HCT116 (cell line): ENCODE results near the gene PPM1J. TPM values are rescaled to one million over a fixed set of nuclear protein-coding genes. Genes with fewer than 3 reads are reported as not detected.
"Not testable (repeated sequence)": the region's sequence is repeated elsewhere in the genome, so short reads cannot be mapped to it uniquely, and the experiment has no call there.

ENCODE experiments used
- ATAC-seq: fragments of 200-7000 bp; cut with Tn5 transposase; 2 replicates; pipeline ENCODE4 v1.9.1; 2020; ENCODE audit warnings: mild to moderate bottlenecking, moderate library complexity
- BruUV-seq: library from RNA; stranded (reverse); fragments of 400-500 nt; replicated peaks from 2 replicates; lab custom pipeline; 2021; lab: Mats Ljungman, UMichigan
- CTCF ChIA-PET: fragments of 300-600 bp; sonication (Branson Sonifier 250); formaldehyde crosslinking; loops from one replicate; lab custom pipeline; 2021; ENCODE audit warnings: antibody characterized with exemption; lab: Charles Lee
- POLR2A ChIA-PET: fragments of 300-600, 350-600 bp; sonication (Branson Sonifier 250); formaldehyde crosslinking; loops from one replicate; lab custom pipeline; 2021; ENCODE audit warnings: antibody characterized with exemption; lab: Charles Lee
- RAD21 ChIA-PET, 2 experiments: fragments of 300-600 bp; sonication (Branson Sonifier 250); formaldehyde crosslinking; loops; one replicate each; lab custom pipeline; 2023; ENCODE audit warnings: low total read pairs in 2 of 2; ENCODE audit not compliant: uncharacterized antibody in 2 of 2, unreplicated experiment in 2 of 2, low non-redundant PET in 1 of 2; lab: Charles Lee
- DNase-seq: peaks from one replicate; pipeline ENCODE4 v3.0.0-alpha.2; 2010; ENCODE audit warnings: low read depth, low spot score
- H2AFZ ChIP-seq: fragments of 200-600 bp; shearing (Covaris generic), sonication (generic); 2 replicates; pipeline ENCODE4 v1.6.1; 2017; ENCODE audit warnings: low read depth, mixed run types, mixed read lengths, antibody characterized with exemption, low read length; ENCODE audit not compliant: poor library complexity, severe bottlenecking
- H3K27ac ChIP-seq: 2 replicates; pipeline ENCODE4 v1.5.1; 2012; ENCODE audit warnings: low read depth, low read length
- H3K27me3 ChIP-seq: fragments of 200-600 bp; sonication (generic); 2 replicates; pipeline ENCODE4 v1.6.1; 2016; ENCODE audit warnings: mixed run types, low read length, mixed read lengths; ENCODE audit not compliant: insufficient read depth
- H3K36me3 ChIP-seq, 2 experiments: fragments of 200-500 bp in 1 of 2; fragments of 200-600 bp in 1 of 2; sonication (Bioruptor generic) in 1 of 2; sonication (generic) in 1 of 2; 2 replicates each; pipeline versions ENCODE4 v1.5.1 to v1.6.1; 2014 to 2016; ENCODE audit warnings: low read length in 2 of 2, inconsistent platforms in 1 of 2, mixed read lengths in 1 of 2, mixed run types in 1 of 2; ENCODE audit not compliant: insufficient read depth in 2 of 2, control insufficient read depth in 1 of 2
- H3K4me1 ChIP-seq, 2 experiments: fragments of 200-600 bp in 1 of 2; sonication (generic) in 1 of 2; 2 replicates each; pipeline versions ENCODE4 v1.5.1 to v1.6.1; 2012 to 2017; ENCODE audit warnings: low read length in 2 of 2, inconsistent platforms in 1 of 2, mild to moderate bottlenecking in 1 of 2, mixed read lengths in 1 of 2, mixed run types in 1 of 2, moderate library complexity in 1 of 2; ENCODE audit not compliant: insufficient read depth in 2 of 2, control insufficient read depth in 1 of 2
- H3K4me2 ChIP-seq: fragments of 200-600 bp; sonication (generic); 2 replicates; pipeline ENCODE4 v1.6.1; 2017; ENCODE audit warnings: mixed run types, low read length, mixed read lengths
- H3K4me3 ChIP-seq, 2 experiments: fragments of 200-600 bp in 1 of 2; sonication (generic) in 1 of 2; replicated peaks in 1 of 2; 2 replicates each; pipeline ENCODE4 v1.5.1; 2011 to 2016; ENCODE audit warnings: low read length in 2 of 2, control low read depth in 1 of 2, low read depth in 1 of 2, mild to moderate bottlenecking in 1 of 2, mixed read lengths in 1 of 2, mixed run types in 1 of 2
- H3K79me2 ChIP-seq: fragments of 200-600 bp; sonication (generic); 2 replicates; pipeline ENCODE4 v1.6.1; 2017; ENCODE audit warnings: mild to moderate bottlenecking, mixed run types, low read length, moderate library complexity, mixed read lengths; ENCODE audit not compliant: insufficient read depth
- H3K9ac ChIP-seq: fragments of 200-600 bp; sonication (generic); 2 replicates; pipeline ENCODE4 v1.6.1; 2016; ENCODE audit warnings: low read length, mixed read lengths
- H3K9me2 ChIP-seq: fragments of 200-600 bp; sonication (generic), shearing (Covaris generic); 2 replicates; pipeline ENCODE4 v1.6.1; 2017; ENCODE audit warnings: mixed run types, mild to moderate bottlenecking, moderate library complexity; ENCODE audit not compliant: insufficient read depth
- H3K9me3 ChIP-seq, 2 experiments: fragments of 200-500 bp in 1 of 2; fragments of 200-600 bp in 1 of 2; sonication (Bioruptor generic) in 1 of 2; sonication (generic) in 1 of 2; 2 replicates each; pipeline ENCODE4 v1.6.1; 2014 to 2017; ENCODE audit warnings: low read length in 2 of 2, mixed read lengths in 2 of 2, inconsistent platforms in 1 of 2, low read depth in 1 of 2, mild to moderate bottlenecking in 1 of 2, mixed run types in 1 of 2, moderate library complexity in 1 of 2; ENCODE audit not compliant: control insufficient read depth in 1 of 2, insufficient read depth in 1 of 2
- H4K20me1 ChIP-seq: fragments of 200-600 bp; sonication (generic), shearing (Covaris generic); 2 replicates; pipeline ENCODE4 v1.6.1; 2017; ENCODE audit warnings: mixed run types, mild to moderate bottlenecking, moderate library complexity; ENCODE audit not compliant: insufficient read depth
- RAD21 ChIP-seq: IDR thresholded peaks from 2 replicates; pipeline ENCODE4 v1.6.1; 2012; ENCODE audit warnings: low read depth, mild to moderate bottlenecking
- intact Hi-C: fragments of 100-400 bp; cut with micrococcal nuclease; formaldehyde crosslinking; loops from 2 replicates; pipeline ENCODE4 v1.10.0; 2022
- total RNA-seq: library from RNA; stranded (reverse); gene quantifications from one replicate; pipeline ENCODE4 v1.2.1, GENCODE V29; 2021; ENCODE audit not compliant: unreplicated experiment
- TF ChIP-seq, protein P1 (sequence below), 3 experiments: fragments of 200-600 bp in 1 of 3; sonication (generic) in 1 of 3; IDR thresholded peaks in 2 of 3; conservative IDR thresholded peaks in 1 of 3; 2 replicates each; pipeline ENCODE4 v1.5.1; 2012 to 2017; ENCODE audit warnings: low read depth in 2 of 3, low read length in 2 of 3, antibody characterized with exemption in 1 of 3, borderline replicate concordance in 1 of 3, control low read depth in 1 of 3, mild to moderate bottlenecking in 1 of 3, mixed read lengths in 1 of 3, mixed run types in 1 of 3, moderate library complexity in 1 of 3; ENCODE audit not compliant: insufficient read depth in 1 of 3
- TF ChIP-seq, protein P2 (sequence below): IDR thresholded peaks from 2 replicates; pipeline ENCODE4 v1.6.1; 2012

PPM1J gene
- total RNA-seq, 1 experiment from 2014 or later = 7.5 TPM

DNA sequence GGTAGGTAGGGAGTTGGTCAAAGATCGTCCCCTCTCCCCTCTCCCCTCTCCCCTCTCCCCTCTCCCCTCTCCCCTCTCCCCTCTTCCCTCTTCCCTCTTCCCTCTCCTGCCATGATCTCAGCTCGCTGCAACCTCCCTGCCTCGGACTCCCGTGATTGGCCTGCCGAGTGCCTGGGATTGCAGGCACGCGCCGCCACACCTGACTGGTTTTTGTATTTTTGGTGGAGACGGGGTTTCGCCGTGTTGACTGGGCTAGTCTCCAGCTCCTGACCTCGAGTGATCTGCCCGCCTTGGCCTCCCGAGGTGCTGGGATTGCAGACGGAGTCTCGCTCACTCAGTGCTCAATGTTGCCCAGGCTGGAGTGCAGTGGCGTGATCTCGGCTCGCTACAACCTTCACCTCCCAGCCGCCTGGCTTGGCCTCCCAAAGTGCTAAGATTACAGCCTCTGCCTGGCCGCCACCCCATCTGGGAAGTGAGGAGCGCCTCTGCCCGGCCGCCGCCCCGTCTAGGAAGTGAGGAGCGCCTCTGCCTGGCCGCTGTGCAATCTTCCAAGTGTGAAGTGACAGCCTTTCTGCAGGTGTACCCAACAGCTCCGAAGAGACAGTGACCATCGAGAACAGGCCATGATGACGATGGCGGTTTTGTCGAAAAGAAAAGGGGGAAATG lies 13.3 kb upstream of the PPM1J start:
- CTCF ChIA-PET = not testable (repeated sequence)

DNA sequence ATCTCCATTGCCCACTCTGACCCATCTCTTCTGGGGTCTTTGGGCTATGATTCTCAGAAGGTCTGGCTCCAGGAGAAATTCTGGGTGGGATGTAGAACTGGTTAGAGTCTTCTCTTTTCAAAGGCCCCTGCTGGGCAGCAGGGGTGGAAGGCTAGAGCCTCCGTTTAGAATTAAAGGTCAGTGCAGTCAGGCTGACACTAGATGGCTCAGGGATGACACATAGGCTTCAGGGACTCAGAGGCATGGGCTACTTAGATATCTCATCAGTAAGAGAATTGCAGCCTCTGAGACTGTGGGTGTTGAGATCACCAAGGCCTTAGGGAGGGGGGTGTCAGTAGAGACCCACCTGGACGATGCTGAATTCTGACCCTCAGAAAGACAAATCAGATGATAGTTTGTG lies 12.6 kb upstream of the PPM1J start:
- no peak overlapping the region for H3K4me3 ChIP-seq
- H3K27me3 ChIP-seq = no peaks in the 10 kb centered on the region
- no peak overlapping the region for H3K27ac ChIP-seq
- no peak overlapping the region for H3K4me2 ChIP-seq
- TF ChIP-seq, protein P1, sequence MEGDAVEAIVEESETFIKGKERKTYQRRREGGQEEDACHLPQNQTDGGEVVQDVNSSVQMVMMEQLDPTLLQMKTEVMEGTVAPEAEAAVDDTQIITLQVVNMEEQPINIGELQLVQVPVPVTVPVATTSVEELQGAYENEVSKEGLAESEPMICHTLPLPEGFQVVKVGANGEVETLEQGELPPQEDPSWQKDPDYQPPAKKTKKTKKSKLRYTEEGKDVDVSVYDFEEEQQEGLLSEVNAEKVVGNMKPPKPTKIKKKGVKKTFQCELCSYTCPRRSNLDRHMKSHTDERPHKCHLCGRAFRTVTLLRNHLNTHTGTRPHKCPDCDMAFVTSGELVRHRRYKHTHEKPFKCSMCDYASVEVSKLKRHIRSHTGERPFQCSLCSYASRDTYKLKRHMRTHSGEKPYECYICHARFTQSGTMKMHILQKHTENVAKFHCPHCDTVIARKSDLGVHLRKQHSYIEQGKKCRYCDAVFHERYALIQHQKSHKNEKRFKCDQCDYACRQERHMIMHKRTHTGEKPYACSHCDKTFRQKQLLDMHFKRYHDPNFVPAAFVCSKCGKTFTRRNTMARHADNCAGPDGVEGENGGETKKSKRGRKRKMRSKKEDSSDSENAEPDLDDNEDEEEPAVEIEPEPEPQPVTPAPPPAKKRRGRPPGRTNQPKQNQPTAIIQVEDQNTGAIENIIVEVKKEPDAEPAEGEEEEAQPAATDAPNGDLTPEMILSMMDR (IDR thresholded peaks at IDR 0.05 in 2 of 3, conservative IDR thresholded peaks at IDR 0.05 in 1 of 3; ENCODE audit: borderline replicate concordance in 1 of 3, insufficient read depth in 1 of 3, low read depth in 2 of 3, low read length in 2 of 3) = peak in 1 of 3 experiments; percentile 12; a peak in 1 of 6 replicates
- peak; percentile 32; the same call in 1 of the 2 replicates for TF ChIP-seq RAD21
- TF ChIP-seq, protein P2, sequence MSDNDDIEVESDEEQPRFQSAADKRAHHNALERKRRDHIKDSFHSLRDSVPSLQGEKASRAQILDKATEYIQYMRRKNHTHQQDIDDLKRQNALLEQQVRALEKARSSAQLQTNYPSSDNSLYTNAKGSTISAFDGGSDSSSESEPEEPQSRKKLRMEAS = no peak
- no peaks in the 10 kb centered on the region for H3K9me3 ChIP-seq
- H4K20me1 ChIP-seq = no peaks in the 10 kb centered on the region
- H3K9ac ChIP-seq = no peak overlapping the region
- BruUV-seq = no TSS peak
- no peaks in the 10 kb centered on the region for H3K36me3 ChIP-seq
- ChIA-PET RAD21 (no interaction called here), POLR2A (no interaction called here), CTCF (interaction anchor here (1.5 kb wide), 1 partner anchor 12 kb away, joined by 7 read pairs; the partner anchor contains the start of gene PPM1J)
- ATAC-seq (peak; percentile 81), DNase-seq (no peak)
- no peak overlapping the region for H2AFZ ChIP-seq
- H3K4me1 ChIP-seq = peaks cover 0 to 7% of the 10 kb centered on the region in 2 experiments; a peak in 2 of 4 replicates
- no peaks in the 10 kb centered on the region for H3K9me2 ChIP-seq
- intact Hi-C loops = no loop called here
- no peaks in the 10 kb centered on the region for H3K79me2 ChIP-seq

More for the DNA sequence above, 13.3 kb upstream of the PPM1J start:
- H3K4me1 ChIP-seq, BruUV-seq, H4K20me1 ChIP-seq, DNase-seq, H3K27ac ChIP-seq, H3K79me2 ChIP-seq, H3K9me2 ChIP-seq, RAD21 ChIA-PET, POLR2A ChIA-PET, intact Hi-C loops, H3K9ac ChIP-seq, H2AFZ ChIP-seq, H3K4me3 ChIP-seq, H3K4me2 ChIP-seq, H3K27me3 ChIP-seq, ATAC-seq, H3K9me3 ChIP-seq, H3K36me3 ChIP-seq: not testable (repeated sequence)

DNA sequence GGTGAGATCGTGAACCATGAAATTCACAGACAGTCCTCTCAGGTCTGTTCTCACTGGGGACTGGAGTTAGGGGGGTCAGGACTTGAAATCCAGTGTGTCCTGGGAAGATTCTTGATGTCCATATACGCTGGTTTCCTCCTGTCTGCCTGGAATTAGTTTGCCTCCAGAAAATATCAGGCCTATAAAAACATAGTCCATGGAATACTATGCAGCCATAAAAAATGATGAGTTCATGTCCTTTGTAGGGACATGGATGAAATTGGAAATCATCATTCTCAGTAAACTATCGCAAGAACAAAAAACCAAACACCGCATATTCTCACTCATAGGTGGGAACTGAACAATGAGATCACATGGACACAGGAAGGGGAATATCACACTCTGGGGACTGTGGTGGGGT lies 9.1 kb upstream of the PPM1J start:
- POLR2A ChIA-PET, H3K36me3 ChIP-seq, H4K20me1 ChIP-seq, H3K4me3 ChIP-seq, H2AFZ ChIP-seq, H3K79me2 ChIP-seq, H3K27ac ChIP-seq, ATAC-seq, H3K9me3 ChIP-seq, BruUV-seq, H3K4me2 ChIP-seq, H3K4me1 ChIP-seq, H3K9ac ChIP-seq, H3K27me3 ChIP-seq, CTCF ChIA-PET, intact Hi-C loops, RAD21 ChIA-PET, DNase-seq, H3K9me2 ChIP-seq: not testable (repeated sequence)
